NCI-H2227 (cell line): ENCODE data around the gene POLE3.
"Not testable (repeated sequence)": the region's sequence is repeated elsewhere in the genome, so short reads cannot be mapped to it uniquely, and the experiment has no call there.

Source experiments
- DNase-seq: peaks from one replicate; lab custom pipeline; 2025; ENCODE audit not compliant: unreplicated experiment; lab: John Stamatoyannopoulos, UW

Gene POLE3, protein sequence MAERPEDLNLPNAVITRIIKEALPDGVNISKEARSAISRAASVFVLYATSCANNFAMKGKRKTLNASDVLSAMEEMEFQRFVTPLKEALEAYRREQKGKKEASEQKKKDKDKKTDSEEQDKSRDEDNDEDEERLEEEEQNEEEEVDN

DNA sequence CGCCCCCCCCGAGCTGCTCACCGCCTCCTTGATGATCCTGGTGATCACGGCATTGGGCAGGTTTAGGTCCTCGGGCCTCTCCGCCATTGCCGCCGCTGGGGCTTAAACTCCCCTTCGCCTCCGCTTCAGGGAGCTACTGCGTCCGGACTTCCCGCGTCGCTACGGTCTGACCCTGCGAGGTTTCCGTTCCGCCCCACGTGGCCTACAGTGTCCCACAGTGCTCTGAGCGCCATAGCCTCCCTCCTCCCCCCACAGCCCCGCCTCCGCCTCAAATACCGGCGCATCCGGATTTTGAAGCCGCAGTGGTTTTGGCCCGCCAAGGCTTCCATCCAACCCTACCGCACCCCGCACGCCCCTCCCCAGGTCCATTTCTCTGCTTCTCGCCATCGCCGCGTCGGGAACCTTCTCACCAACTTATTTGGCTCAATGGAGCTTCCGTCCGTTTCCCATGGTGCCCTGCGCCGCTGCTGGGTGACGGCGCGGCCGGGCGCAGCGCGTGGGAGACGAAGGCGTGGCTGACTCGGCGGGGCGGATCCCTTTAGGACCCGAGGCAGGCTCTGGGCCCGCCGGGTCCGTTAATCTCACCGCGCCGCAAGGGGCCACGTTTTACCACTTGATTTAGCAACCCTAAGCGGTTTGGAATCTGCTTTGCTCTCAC is at the start of gene POLE3, which contains the start of gene C9orf43:
Gene POLE3 (minus strand): TSS at position 469 of the 658 bp plus-strand sequence. CDS start 382 bp downstream, at position 87.
Gene C9orf43 (plus strand): TSS at position 541 of the 658 bp plus-strand sequence. CDS start 2,747 bp downstream, outside the sequence.
- peak; percentile 95 for DNase-seq

DNA sequence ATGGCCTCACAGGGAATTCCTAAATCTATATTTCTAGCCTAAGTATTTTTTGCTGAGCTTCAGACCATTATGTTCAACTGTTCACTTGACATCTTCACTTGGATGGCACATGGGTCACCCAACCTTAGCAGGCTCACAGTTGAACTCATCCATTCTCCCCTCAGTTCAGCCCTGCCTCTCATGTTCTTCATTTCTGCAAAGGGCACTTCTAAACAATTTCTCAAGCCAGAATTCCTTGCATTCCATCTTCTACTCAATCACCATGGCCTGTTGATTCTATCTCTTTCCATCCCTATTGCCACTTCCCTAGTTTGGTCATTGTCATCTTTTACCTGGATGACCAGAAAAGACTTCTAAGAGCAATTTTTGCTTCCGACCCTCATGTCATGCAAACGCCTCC is 45.8 kb upstream of the POLE3 start:
- DNase-seq, result no peak

DNA sequence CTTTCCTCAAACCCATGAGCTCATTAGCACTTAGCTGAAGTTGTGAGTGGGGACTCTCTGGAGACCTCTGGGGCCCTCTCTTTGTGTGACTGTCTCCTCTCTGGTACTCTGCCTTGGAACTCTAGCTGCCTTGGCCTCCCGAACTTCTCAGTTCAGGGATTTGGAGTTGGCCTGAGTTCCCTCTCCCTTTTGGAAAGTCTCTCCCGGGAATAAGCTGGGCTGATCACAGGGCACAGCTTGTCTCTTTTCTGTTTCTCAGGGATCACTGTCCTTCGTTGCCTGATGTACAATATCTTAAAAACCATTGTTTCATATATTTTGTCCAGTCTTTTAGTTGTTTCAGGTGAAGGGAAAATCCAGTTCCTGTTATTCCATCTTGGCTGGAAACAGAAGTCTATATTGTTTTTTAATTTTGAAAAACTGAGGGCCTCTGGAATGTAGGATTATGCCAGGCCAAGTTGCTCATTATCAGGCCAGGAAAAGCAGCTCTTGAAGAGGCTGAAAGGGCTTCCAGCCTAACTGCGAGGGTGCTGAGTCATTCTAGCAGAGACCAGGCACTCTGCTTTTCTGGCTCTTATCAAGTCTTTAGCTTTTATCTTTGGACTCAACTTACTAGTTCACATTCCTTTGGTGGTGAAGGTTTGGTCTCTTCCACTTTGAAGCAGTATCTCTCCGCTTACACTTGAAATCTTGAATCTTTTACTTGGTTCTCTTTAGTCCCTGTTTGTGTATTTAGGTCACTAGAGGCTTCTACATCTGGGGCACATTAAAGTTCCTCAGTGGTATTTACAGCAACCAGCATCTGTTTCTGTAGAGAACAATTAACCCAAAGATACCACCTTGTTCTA is 44.7 kb upstream of the POLE3 start:
- no peak for DNase-seq

- no peak for DNase-seq
Observed at GRCh38 chr9:113452113-113452605, 41.7 kb upstream of the POLE3 start.

GRCh38 chr9:113449376-113449775 is 38.9 kb upstream of the POLE3 start:
- DNase-seq, result no peak

DNA sequence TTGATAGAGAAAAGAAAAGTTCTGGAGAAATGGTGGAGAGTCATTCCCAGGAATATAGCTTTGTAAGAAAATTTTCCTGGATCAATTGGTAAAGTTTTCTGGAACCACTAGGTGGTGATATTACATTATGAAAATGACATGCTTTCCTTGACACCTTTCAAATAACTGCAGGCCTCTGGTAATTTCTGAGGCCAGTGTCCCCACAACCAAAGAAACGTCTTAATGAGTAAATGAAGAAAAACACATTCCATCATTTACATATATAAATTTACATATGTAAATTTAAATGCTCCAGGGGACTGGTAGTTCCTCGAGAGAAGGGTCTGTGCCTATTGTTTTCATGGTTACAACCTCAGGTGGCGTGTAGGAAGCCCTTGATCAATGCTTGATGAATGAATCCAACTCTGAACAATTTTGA is 35.9 kb upstream of the POLE3 start:
- peak; percentile 49 for DNase-seq

DNA sequence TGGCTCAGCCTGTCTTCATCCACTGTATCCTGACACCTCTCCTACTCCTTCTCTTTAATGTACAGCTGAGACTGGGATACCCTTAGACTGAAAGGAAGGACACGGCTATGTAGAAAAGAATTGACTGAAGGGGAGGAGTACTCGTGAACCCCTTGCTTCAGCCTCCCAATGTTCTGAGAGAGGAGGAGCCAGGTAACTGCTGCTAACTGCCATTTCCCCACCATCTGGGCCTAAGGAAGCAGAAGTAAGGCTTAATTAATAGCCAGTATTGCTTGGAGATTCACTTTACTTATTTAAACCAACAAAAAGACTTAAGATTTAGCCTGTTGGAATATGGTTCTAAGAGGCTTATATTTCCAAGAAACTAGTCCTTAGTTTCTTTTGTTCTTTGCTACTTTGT is 34.3 kb upstream of the POLE3 start:
- DNase-seq, result no peak

DNA sequence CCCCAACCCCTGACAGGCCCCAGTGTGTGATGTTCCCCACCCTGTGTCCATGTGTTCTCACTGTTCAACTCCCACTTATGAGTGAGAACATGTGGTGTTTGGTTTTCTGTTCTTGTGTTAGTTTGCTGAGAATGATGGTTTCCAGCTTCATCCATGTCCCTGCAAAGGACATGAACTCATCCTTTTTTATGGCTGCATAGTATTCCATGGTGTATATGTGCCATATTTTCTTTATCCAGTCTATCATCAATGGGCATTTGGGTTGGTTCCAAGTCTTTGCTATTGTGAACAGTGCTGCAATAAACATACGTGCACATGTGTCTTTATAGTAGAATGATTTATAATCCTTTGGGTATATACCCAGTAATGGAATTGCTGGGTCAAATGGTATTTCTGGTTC is 27.2 kb upstream of the POLE3 start:
- DNase-seq, result not testable (repeated sequence)

DNA sequence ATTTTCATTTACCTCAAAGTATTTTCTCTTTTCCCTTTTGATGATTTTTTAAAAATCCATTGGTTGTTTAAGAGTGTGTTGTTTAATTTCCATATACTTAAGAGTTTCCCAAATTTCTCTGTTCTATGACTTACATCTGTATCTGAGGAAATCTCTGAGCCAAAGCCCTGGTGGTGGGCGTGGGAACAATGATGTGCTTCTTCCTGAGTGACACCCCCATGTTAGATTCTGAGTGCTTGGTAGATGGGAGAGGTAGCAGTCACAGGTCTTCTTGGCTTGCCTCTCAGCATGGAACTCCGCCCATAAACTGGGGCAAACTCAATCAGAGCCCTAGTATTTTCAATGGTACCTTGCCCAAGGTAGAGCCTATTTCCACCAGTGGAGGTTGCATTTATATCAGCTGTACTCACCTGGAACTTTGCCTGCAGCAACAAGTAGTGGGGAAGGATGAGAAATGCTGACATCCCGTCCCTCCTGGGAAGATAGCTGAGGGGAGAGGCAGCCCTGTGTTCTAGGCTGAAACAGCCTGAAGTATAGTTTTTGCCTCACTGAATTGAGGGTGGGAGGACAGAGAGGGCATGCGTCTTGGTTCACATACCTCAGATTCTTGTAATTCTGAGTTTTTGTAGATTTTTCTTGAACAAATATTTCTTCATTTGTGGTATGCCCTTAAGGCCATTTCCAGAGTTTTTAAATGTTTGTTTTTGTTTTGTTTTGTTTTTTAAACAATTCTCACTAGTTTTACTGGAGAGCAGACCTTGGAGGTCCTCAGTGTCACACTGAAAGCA is 26.4 kb upstream of the POLE3 start:
- DNase-seq, result no peak

DNA sequence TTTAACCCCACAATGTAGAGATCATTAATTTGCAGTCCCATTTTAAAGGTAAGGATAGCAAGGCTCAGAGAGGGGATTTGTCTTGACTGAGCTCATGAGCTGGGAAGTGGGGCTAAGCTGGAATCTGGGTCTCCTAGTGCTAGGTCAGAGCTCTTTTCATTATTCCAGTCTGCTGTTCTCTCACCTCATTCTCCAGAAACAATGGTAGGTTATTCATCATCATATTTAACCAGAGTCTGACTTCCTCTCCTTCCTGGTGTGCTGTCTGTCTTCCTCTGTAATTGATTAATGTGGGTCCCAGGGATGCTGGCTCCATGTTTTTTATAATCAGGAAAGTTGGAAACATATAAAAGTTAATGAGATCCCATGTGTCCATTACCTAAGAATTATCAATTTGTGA is 20.7 kb upstream of the POLE3 start:
- no peak for DNase-seq

- no peak for DNase-seq
Observed at GRCh38 chr9:113428062-113428615, 17.7 kb upstream of the POLE3 start.

GRCh38 chr9:113427629-113428028 is 17.2 kb upstream of the POLE3 start:
- no peak for DNase-seq

- no peak for DNase-seq
Observed at GRCh38 chr9:113426701-113427100, 16.2 kb upstream of the POLE3 start.

- DNase-seq, result no peak
Observed at GRCh38 chr9:113425072-113425471, 14.6 kb upstream of the POLE3 start.

GRCh38 chr9:113421726-113422125 is 11.3 kb upstream of the POLE3 start:
- DNase-seq, result no peak

- no peak for DNase-seq
Observed at GRCh38 chr9:113417370-113417769, 6.9 kb upstream of the POLE3 start.

DNA sequence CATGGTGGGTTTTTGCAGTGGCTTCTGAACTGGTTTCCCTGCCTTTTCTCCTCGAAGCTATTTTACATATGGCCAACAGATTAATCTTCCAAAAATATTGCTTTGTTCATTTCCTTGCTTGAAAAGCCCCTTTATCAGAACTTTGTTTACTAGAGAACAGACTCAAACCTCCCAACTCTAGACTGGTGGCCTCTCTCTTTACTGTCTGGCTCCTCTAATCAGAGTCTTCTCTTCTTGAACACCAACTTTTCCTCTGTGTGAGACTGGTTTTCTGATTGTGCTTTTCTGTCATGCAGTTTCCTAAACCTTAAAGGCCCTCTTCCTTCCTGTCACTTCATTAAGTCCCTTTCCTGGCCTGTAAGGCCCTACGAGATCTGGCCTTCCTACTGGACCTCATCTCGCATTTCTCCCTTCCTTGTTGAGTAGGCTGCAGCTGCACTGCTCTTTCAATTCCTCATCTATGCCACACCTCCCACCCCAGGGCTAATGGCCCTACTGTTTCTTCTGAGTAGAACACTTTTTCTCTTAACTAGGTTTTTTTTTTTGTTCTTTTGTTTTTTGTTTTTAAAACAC is 5.8 kb upstream of the POLE3 start:
- DNase-seq, result no peak

GRCh38 chr9:113409883-113410206 is 630 bp downstream of the POLE3 start:
- DNase-seq, result no peak

GRCh38 chr9:113409481-113409880 is 994 bp downstream of the POLE3 start:
- DNase-seq, result no peak

DNA sequence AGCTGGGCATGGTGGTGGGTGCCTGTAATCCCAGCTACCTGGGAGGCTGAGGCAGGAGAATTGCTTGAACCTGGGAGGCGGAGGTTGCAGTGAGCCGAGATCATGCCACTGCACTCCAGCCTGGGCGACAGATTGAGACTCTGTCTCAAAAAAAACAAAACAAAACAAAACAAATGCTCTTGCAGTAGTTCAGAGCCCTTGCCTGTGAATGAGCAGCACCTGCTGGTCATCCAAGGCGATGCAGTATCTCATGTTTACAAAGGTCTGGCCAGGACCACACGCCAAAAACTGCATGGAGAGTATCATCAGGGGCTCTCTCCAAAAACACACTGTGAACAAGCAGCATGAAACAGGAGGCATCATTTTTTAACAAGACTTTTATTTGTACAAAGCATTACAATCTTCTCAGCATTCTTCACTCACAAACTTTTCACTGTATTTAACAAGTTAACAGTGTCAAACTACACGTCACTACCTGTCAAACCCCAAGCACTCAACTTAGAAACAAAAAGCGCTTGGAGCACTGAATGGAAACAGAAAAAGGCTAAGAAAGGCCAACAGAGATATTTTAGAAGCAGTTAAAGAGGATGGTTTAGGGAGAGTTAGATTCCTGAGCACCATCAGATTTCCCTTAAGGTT is 3.5 kb downstream of the POLE3 start:
- peak; percentile 62 for DNase-seq
